Smooth muscle cell (in vitro differentiated cells): ENCODE data around the gene SNED1. TPM values are rescaled to one million over a fixed set of nuclear protein-coding genes. Genes with fewer than 3 reads are reported as not detected.

Source experiments
- DNase-seq: peaks from one replicate; lab custom pipeline; 2025; ENCODE audit not compliant: unreplicated experiment; lab: John Stamatoyannopoulos, UW
- H2AFZ ChIP-seq: fragments of 200-600 bp; sonication (generic); 2 replicates; pipeline ENCODE4 v1.6.0; 2016; ENCODE audit warnings: antibody characterized with exemption, low read depth, mild to moderate bottlenecking
- H3F3A ChIP-seq: fragments of 200-600 bp; sonication (generic); 2 replicates; pipeline ENCODE4 v1.6.0; 2017; ENCODE audit warnings: antibody characterized with exemption, low read depth
- H3K27ac ChIP-seq: fragments of 200-600 bp; sonication (generic); 2 replicates; pipeline ENCODE4 v1.5.1; 2016; ENCODE audit warnings: low read depth, mild to moderate bottlenecking
- H3K27me3 ChIP-seq: fragments of 200-600 bp; sonication (generic); 2 replicates; pipeline ENCODE4 v1.6.1; 2016; ENCODE audit warnings: low read depth, mild to moderate bottlenecking
- H3K36me3 ChIP-seq: fragments of 200-600 bp; sonication (generic); 2 replicates; pipeline ENCODE4 v1.5.1; 2016; ENCODE audit warnings: low read depth
- H3K4me1 ChIP-seq: fragments of 200-600 bp; sonication (generic); 2 replicates; pipeline ENCODE4 v1.5.1; 2016; ENCODE audit warnings: low read depth
- H3K4me2 ChIP-seq: fragments of 200-600 bp; sonication (generic); 2 replicates; pipeline ENCODE4 v1.6.0; 2016; ENCODE audit warnings: mild to moderate bottlenecking
- H3K4me3 ChIP-seq: fragments of 200-600 bp; sonication (generic); 2 replicates; pipeline ENCODE4 v1.5.1; 2016; ENCODE audit warnings: mild to moderate bottlenecking
- H3K79me2 ChIP-seq: fragments of 200-600 bp; sonication (generic); 2 replicates; pipeline ENCODE4 v1.6.0; 2016; ENCODE audit warnings: low read depth, mild to moderate bottlenecking
- H3K9ac ChIP-seq: fragments of 200-600 bp; sonication (generic); 2 replicates; pipeline ENCODE4 v1.6.0; 2016; ENCODE audit warnings: low read depth
- H3K9me3 ChIP-seq: fragments of 200-600 bp; sonication (generic); replicated peaks from 2 replicates; pipeline ENCODE4 v1.5.1; 2016; ENCODE audit warnings: low read depth
- H4K20me1 ChIP-seq: fragments of 200-600 bp; sonication (generic); 2 replicates; pipeline ENCODE4 v1.6.0; 2016; ENCODE audit warnings: low read depth
- WGBS: methylation state at CpG from one replicate; pipeline ENCODE4 v1.1.7; 2016; ENCODE audit warnings: low lambda C conversion rate; 5-methylcytosine and 5-hydroxymethylcytosine counted together
- polyA plus RNA-seq: library from polyadenylated mRNA; unstranded; fragments of >200 nt; fragmentation: Nextera tagmentation; extraction: Ambion mirVana; gene quantifications from 2 replicates; pipeline ENCODE4 v1.2.1, GENCODE V29; 2016
- total RNA-seq: library from RNA; depleted of rRNA; stranded (reverse); fragments of >200 nt; gene quantifications from 2 replicates; pipeline ENCODE4 v1.2.3, GENCODE V29; 2014
- TF ChIP-seq, protein P1 (sequence below): fragments of 200-600 bp; sonication (generic); IDR thresholded peaks from 2 replicates; pipeline ENCODE4 v1.5.1; 2017; ENCODE audit warnings: borderline replicate concordance, mild to moderate bottlenecking, antibody characterized with exemption; ENCODE audit not compliant: insufficient read depth, poor library complexity, severe bottlenecking

SNED1 gene
- total and polyA plus RNA-seq, 2 experiments from 2014 or later, result 0.36 to 3.0 TPM

DNA sequence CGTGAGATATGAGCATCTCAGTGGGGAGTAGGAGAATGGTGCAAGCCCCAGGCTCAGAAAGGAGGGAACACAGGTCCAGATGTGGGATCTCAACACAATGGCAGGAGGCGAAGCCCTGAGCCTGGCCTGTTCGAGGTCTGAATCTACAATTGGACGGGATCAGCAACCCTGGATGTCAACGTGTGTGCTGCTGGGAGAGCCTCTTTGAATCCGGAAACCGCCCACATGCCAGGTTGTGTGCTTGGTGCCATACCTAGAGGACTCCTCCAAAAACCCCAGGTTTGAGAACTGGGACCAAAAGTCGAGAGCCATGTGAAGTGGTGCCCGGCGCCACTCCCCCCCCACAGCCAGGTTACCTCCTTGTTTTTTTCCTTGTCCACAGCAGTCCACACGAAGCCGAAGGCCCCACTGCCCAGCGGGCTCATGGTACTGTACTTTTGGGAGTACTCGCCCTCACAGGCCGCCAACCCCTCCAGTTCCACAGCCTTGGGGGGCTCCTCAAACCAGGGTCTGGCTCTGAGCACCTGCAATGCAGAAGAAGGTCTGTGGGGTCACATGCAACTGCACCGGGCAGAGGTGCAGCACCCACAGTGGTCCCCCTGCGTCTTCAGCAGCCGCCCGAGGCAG, 124.1 kb downstream of the SNED1 start:
- Histone ChIP-seq H3K79me2 (no peaks in the 10 kb centered on the region), H4K20me1 (no peaks in the 10 kb centered on the region), H2AFZ (no peak overlapping the region), H3K4me2 (no peak overlapping the region), H3K4me3 (no peak overlapping the region), H3K36me3 (no peaks in the 10 kb centered on the region), H3K4me1 (no peaks in the 10 kb centered on the region), H3K9me3 (no peaks in the 10 kb centered on the region), H3K27me3 (no peaks in the 10 kb centered on the region), H3K27ac (no peak overlapping the region), H3K9ac (no peak overlapping the region), H3F3A (no peaks in the 10 kb centered on the region)
- no peak for DNase-seq
- TF ChIP-seq, protein P1, sequence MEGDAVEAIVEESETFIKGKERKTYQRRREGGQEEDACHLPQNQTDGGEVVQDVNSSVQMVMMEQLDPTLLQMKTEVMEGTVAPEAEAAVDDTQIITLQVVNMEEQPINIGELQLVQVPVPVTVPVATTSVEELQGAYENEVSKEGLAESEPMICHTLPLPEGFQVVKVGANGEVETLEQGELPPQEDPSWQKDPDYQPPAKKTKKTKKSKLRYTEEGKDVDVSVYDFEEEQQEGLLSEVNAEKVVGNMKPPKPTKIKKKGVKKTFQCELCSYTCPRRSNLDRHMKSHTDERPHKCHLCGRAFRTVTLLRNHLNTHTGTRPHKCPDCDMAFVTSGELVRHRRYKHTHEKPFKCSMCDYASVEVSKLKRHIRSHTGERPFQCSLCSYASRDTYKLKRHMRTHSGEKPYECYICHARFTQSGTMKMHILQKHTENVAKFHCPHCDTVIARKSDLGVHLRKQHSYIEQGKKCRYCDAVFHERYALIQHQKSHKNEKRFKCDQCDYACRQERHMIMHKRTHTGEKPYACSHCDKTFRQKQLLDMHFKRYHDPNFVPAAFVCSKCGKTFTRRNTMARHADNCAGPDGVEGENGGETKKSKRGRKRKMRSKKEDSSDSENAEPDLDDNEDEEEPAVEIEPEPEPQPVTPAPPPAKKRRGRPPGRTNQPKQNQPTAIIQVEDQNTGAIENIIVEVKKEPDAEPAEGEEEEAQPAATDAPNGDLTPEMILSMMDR, result no peak
- WGBS, result 97% methylated on average over 19 of the region's 19 CpGs

DNA sequence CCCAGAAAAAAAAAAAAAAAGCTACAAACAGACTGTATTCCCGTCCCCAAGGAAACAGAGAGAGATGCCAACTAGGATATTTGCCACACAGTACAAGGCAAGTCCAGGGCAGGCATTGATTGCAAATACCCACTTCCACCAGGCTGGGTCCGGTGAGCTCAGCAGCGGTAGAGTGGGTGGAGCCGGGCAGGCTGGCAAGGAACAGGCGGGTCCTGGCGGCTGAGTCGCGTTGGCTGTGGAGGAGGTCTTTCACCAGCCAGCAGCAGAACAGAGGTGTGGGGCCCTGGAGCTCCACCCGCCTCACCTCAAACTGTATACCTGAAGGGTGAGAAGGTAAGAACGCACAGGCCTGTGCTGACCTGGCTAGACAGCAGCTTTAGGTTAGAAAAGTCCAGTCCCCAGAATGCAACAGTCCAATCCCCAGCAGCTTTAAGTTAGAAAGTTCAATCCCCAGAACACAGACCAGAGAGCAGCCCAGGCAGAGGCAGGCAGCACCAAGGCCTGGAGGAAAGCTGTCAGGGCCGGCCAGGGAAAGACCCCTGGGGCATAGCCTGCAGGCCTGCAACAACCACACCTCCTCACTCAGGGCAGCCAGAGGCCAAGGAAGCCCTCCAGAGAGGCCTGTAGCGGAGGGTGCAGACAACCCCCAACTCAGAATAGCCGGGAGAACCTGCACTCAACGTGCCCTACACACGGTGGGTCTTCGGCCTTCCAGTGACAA, 125.6 kb downstream of the SNED1 start:
- no peaks in the 10 kb centered on the region for H3K27me3 ChIP-seq
- H3K4me1 ChIP-seq, result no peaks in the 10 kb centered on the region
- no peak overlapping the region for H3K9ac ChIP-seq
- H3K4me3 ChIP-seq, result no peak overlapping the region
- no peak for DNase-seq
- H3F3A ChIP-seq, result no peaks in the 10 kb centered on the region
- no peak overlapping the region for H3K4me2 ChIP-seq
- H3K27ac ChIP-seq, result no peak overlapping the region
- H3K36me3 ChIP-seq, result no peaks in the 10 kb centered on the region
- no peaks in the 10 kb centered on the region for H4K20me1 ChIP-seq
- H3K9me3 ChIP-seq, result no peaks in the 10 kb centered on the region
- no peak overlapping the region for H2AFZ ChIP-seq
- TF ChIP-seq, protein P1, result no peak
- no peaks in the 10 kb centered on the region for H3K79me2 ChIP-seq
- WGBS, result 93% methylated on average over 16 of the region's 16 CpGs

GRCh38 chr2:241125626-241126025, 127.2 kb downstream of the SNED1 start:
- Histone ChIP-seq H2AFZ (no peak overlapping the region), H3K9me3 (no peaks in the 10 kb centered on the region), H3K79me2 (no peaks in the 10 kb centered on the region), H3K4me1 (no peaks in the 10 kb centered on the region), H3K27ac (no peak overlapping the region), H4K20me1 (no peaks in the 10 kb centered on the region), H3K27me3 (no peaks in the 10 kb centered on the region), H3F3A (no peaks in the 10 kb centered on the region), H3K4me3 (no peak overlapping the region), H3K36me3 (no peaks in the 10 kb centered on the region), H3K4me2 (no peak overlapping the region), H3K9ac (no peak overlapping the region)
- 98% methylated on average over 13 of the region's 13 CpGs for WGBS
- no peak for DNase-seq
- TF ChIP-seq, protein P1, result no peak
